ENCODE results near the gene CAMKK2.
"Not testable (repeated sequence)": the region's sequence is repeated elsewhere in the genome, so short reads cannot be mapped to it uniquely, and the experiment has no call there.

GRCh38 chr12:121310231-121310630 is 13.7 kb upstream of the CAMKK2 start:
- TF ChIP-seq YY1 (IDR thresholded peaks at IDR 0.05; ENCODE audit: insufficient read depth, insufficient read length); SUZ12 (IDR thresholded peaks at IDR 0.05; ENCODE audit: extremely low read depth, insufficient read depth, insufficient read length): not testable (repeated sequence)

Data from NT2/D1 (cell line).